ENCODE measurements around the gene ALPL.

The ALPL gene

GRCh38 chr1:21494196-21494595, 15.0 kb upstream of the ALPL start:
- H3K4me1 ChIP-seq (ENCODE audit: control insufficient read depth, insufficient read depth, low read length) = no peaks in the 10 kb centered on the region
- H3K27me3 ChIP-seq (ENCODE audit: control insufficient read depth, insufficient read depth, low read length) = no peaks in the 10 kb centered on the region
- H3K9ac ChIP-seq (ENCODE audit: low read length) = no peak overlapping the region
- no peak overlapping the region for H3K4me3 ChIP-seq (ENCODE audit: low read length)
- H3K36me3 ChIP-seq (ENCODE audit: control insufficient read depth, insufficient read depth, low read length) = no peaks in the 10 kb centered on the region
- H3K27ac ChIP-seq (ENCODE audit: low read depth, low read length) = no peak overlapping the region

DNA sequence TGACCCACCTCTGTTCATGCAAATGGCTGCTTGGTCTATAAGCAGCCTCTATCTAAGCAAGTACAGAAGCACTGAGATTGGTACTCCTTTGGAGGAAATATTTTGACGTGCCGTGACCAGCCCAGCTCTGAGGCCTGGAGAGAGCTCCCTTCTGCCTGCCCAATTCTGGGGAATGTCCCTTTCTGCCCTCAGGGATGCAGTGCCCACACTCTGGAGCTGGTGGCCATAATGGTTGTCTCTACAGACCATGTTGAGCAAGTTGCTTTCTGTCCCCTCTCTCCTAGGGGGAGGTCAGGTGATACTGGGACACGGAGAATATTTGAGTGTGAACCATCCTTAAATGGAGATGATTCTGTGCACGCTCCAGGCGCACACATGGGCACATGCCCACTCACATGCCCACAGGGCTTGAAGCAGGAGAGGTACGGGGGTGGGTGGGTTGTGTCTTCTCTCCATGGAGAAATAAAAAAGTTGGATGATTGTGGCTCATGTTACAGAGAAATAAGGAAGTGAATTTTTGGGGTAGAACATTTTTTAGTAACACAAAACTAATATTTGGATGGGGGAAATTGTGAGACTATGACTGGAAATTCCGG, 13.9 kb upstream of the ALPL start:
- no peaks in the 10 kb centered on the region for H3K4me1 ChIP-seq (ENCODE audit: control insufficient read depth, insufficient read depth, low read length)
- no peak overlapping the region for H3K27ac ChIP-seq (ENCODE audit: low read depth, low read length)
- no peak overlapping the region for H3K4me3 ChIP-seq (ENCODE audit: low read length)
- H3K27me3 ChIP-seq (ENCODE audit: control insufficient read depth, insufficient read depth, low read length) = no peaks in the 10 kb centered on the region
- H3K9ac ChIP-seq (ENCODE audit: low read length) = no peak overlapping the region
- H3K36me3 ChIP-seq (ENCODE audit: control insufficient read depth, insufficient read depth, low read length) = no peaks in the 10 kb centered on the region

- no peak overlapping the region for H3K9ac ChIP-seq (ENCODE audit: low read length)
- H3K4me3 ChIP-seq (ENCODE audit: low read length) = no peak overlapping the region
- no peak overlapping the region for H3K27ac ChIP-seq (ENCODE audit: low read depth, low read length)
- no peaks in the 10 kb centered on the region for H3K4me1 ChIP-seq (ENCODE audit: control insufficient read depth, insufficient read depth, low read length)
- no peaks in the 10 kb centered on the region for H3K27me3 ChIP-seq (ENCODE audit: control insufficient read depth, insufficient read depth, low read length)
- H3K36me3 ChIP-seq (ENCODE audit: control insufficient read depth, insufficient read depth, low read length) = no peaks in the 10 kb centered on the region
These were observed 13.2 kb upstream of the ALPL start for GRCh38 chr1:21496063-21496462.

GRCh38 chr1:21496886-21497285, 12.3 kb upstream of the ALPL start:
- H3K4me1 ChIP-seq (ENCODE audit: control insufficient read depth, insufficient read depth, low read length) = no peaks in the 10 kb centered on the region
- H3K27ac ChIP-seq (ENCODE audit: low read depth, low read length) = no peak overlapping the region
- H3K36me3 ChIP-seq (ENCODE audit: control insufficient read depth, insufficient read depth, low read length) = no peaks in the 10 kb centered on the region
- H3K27me3 ChIP-seq (ENCODE audit: control insufficient read depth, insufficient read depth, low read length) = no peaks in the 10 kb centered on the region
- no peak overlapping the region for H3K4me3 ChIP-seq (ENCODE audit: low read length)
- no peak overlapping the region for H3K9ac ChIP-seq (ENCODE audit: low read length)

GRCh38 chr1:21497466-21498061, 11.7 kb upstream of the ALPL start:
- Histone ChIP-seq H3K27ac (ENCODE audit: low read depth, low read length) (no peak overlapping the region), H3K36me3 (ENCODE audit: control insufficient read depth, insufficient read depth, low read length) (no peaks in the 10 kb centered on the region), H3K9ac (ENCODE audit: low read length) (no peak overlapping the region), H3K4me3 (ENCODE audit: low read length) (no peak overlapping the region), H3K4me1 (ENCODE audit: control insufficient read depth, insufficient read depth, low read length) (no peaks in the 10 kb centered on the region), H3K27me3 (ENCODE audit: control insufficient read depth, insufficient read depth, low read length) (no peaks in the 10 kb centered on the region)

DNA sequence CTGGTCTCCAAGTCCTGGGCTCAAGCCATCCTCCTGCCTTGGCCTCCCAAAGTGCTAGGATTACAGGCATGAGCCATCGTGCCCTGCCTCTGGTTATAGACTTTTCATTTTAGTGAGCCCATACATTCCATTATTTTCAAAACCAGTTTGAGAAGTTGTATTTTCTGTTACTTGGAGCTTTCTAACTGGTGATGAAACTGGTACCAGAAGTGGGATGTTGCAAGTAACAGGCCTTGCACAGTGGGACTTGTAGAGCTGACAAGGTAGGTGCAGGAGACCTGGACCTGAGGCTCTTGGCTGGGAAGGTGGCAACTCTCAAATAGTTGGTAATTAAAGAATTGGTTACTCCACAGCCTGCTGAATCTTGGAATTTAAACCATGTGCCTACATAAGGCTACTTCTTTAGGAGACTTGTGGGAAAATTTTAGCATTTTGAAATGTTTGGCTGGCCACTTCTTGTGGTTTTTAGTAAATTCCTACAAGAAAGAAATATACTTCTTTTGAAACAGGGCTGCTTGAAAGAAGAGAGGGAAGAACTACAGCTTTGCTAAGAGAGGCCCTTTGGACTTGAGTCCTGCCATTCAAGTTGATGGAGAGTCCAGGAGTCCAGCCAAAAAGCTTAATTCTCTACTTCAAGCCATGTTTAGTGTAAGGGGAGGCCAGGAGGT, 9.8 kb upstream of the ALPL start:
- H3K4me3 ChIP-seq (ENCODE audit: low read length) = no peak overlapping the region
- H3K27ac ChIP-seq (ENCODE audit: low read depth, low read length) = no peak overlapping the region
- H3K36me3 ChIP-seq (ENCODE audit: control insufficient read depth, insufficient read depth, low read length) = no peaks in the 10 kb centered on the region
- H3K9ac ChIP-seq (ENCODE audit: low read length) = no peak overlapping the region
- no peaks in the 10 kb centered on the region for H3K27me3 ChIP-seq (ENCODE audit: control insufficient read depth, insufficient read depth, low read length)
- H3K4me1 ChIP-seq (ENCODE audit: control insufficient read depth, insufficient read depth, low read length) = no peaks in the 10 kb centered on the region

DNA sequence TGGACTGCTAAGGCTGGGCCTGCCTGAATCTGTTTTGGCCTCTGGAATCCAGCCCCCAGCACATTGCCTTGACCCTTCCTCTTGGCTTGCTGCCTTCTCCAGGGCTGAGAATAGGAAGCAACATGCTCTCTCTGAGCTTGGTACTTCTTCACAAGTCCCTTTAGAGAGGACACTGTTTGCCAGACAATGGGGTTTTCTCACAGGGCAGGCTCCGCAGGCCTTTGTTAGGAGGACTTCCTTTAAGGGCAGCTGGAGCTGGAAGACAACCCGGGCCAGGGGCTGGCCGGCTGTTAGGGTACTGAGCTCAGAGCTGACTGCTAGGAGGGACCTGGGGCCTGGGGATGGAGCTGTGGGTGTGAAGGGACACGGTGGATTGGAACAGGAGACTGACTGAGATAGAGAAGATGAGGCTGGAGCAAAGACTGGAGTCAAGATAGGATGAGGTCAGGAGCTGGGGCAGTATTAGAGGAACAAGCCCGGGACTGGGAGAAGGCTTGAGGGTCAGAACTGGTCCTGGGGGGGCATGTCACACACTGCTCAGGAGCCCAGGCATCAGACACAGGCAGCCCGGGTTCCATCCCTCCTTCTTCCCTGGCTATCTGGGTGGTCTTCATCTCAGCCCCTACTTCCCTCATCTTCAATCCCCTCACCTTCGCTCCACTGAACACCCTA, 5.4 kb upstream of the ALPL start:
- Histone ChIP-seq H3K27ac (ENCODE audit: low read depth, low read length) (no peak overlapping the region), H3K36me3 (ENCODE audit: control insufficient read depth, insufficient read depth, low read length) (no peaks in the 10 kb centered on the region), H3K4me1 (ENCODE audit: control insufficient read depth, insufficient read depth, low read length) (peaks cover 1% of the 10 kb centered on the region), H3K9ac (ENCODE audit: low read length) (no peak overlapping the region), H3K4me3 (ENCODE audit: low read length) (no peak overlapping the region), H3K27me3 (ENCODE audit: control insufficient read depth, insufficient read depth, low read length) (peaks cover 8% of the 10 kb centered on the region)

GRCh38 chr1:21506804-21507203, 2.4 kb upstream of the ALPL start:
- Histone ChIP-seq H3K4me3 (ENCODE audit: low read length) (no peak overlapping the region), H3K9ac (ENCODE audit: low read length) (no peak overlapping the region), H3K4me1 (ENCODE audit: control insufficient read depth, insufficient read depth, low read length) (peaks cover 4% of the 10 kb centered on the region), H3K36me3 (ENCODE audit: control insufficient read depth, insufficient read depth, low read length) (no peaks in the 10 kb centered on the region), H3K27me3 (ENCODE audit: control insufficient read depth, insufficient read depth, low read length) (peaks cover 13% of the 10 kb centered on the region), H3K27ac (ENCODE audit: low read depth, low read length) (no peak overlapping the region)

GRCh38 chr1:21507511-21508270, 1.5 kb upstream of the ALPL start:
- H3K4me3 ChIP-seq (ENCODE audit: low read length) = no peak overlapping the region
- H3K4me1 ChIP-seq (ENCODE audit: control insufficient read depth, insufficient read depth, low read length) = peaks cover 4% of the 10 kb centered on the region
- H3K36me3 ChIP-seq (ENCODE audit: control insufficient read depth, insufficient read depth, low read length) = no peaks in the 10 kb centered on the region
- peaks cover 13% of the 10 kb centered on the region for H3K27me3 ChIP-seq (ENCODE audit: control insufficient read depth, insufficient read depth, low read length)
- no peak overlapping the region for H3K9ac ChIP-seq (ENCODE audit: low read length)
- H3K27ac ChIP-seq (ENCODE audit: low read depth, low read length) = no peak overlapping the region

DNA sequence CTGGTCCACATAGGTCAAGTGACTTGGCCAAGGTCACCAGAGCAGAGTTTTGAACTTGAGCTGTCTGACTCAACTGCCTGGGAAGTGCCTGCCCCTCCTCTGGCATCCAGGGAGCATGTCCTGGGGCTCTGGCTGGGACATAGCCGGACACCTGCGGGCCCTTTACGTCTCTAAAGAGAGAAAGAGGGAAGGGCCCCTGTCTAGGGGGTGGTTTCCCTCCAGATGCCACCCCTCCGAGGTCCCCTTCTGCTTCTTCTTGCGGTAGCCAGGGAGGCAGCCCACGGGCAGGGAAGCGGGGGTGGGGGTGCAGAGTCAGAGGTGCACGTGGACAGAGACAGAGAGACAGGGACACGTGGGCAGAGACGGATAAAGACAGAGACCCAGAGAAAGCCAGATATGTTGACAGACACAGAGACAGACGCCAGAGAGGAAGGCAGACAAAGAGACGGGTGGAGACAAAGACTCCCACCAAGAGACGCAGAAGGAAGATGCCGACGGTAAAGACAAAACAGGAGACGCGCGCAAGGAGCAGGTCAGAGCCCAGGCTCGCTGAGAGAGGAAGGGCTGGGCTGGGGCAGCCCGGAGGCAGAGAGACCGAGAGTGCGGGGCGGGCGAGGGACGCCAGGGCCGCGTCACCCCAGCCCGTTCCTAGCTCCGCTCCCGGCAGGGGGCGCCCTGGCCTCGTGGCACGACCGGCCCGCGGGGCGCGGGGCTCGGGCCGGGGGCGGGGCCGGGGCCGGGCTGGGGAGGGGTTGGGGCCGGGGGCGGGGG, 458 bp upstream of the ALPL start:
- H3K27ac ChIP-seq (ENCODE audit: low read depth, low read length) = no peak overlapping the region
- no peak overlapping the region for H3K9ac ChIP-seq (ENCODE audit: low read length)
- H3K27me3 ChIP-seq (ENCODE audit: control insufficient read depth, insufficient read depth, low read length) = peaks cover 13% of the 10 kb centered on the region

GRCh38 chr1:21510113-21510493, 880 bp downstream of the ALPL start:
- peaks cover 4% of the 10 kb centered on the region for H3K4me1 ChIP-seq (ENCODE audit: control insufficient read depth, insufficient read depth, low read length)
- H3K36me3 ChIP-seq (ENCODE audit: control insufficient read depth, insufficient read depth, low read length) = no peaks in the 10 kb centered on the region
- H3K9ac ChIP-seq (ENCODE audit: low read length) = no peak overlapping the region
- H3K4me3 ChIP-seq (ENCODE audit: low read length) = no peak overlapping the region
- no peak overlapping the region for H3K27ac ChIP-seq (ENCODE audit: low read depth, low read length)
- H3K27me3 ChIP-seq (ENCODE audit: control insufficient read depth, insufficient read depth, low read length) = peaks cover 13% of the 10 kb centered on the region

More for the DNA sequence above, 458 bp upstream of the ALPL start:
- H3K36me3 ChIP-seq (ENCODE audit: control insufficient read depth, insufficient read depth, low read length) = no peaks in the 10 kb centered on the region
- peaks cover 4% of the 10 kb centered on the region for H3K4me1 ChIP-seq (ENCODE audit: control insufficient read depth, insufficient read depth, low read length)
- H3K4me3 ChIP-seq (ENCODE audit: low read length) = peak overlapping the region; percentile 53
